Endothelial cell of umbilical vein (primary cell): ENCODE results near the gene SNN. TPM values are rescaled to one million over a fixed set of nuclear protein-coding genes. Genes with fewer than 3 reads are reported as not detected.

ENCODE experiments used
- BruUV-seq: library from RNA; stranded (reverse); fragments of 400-500 nt; replicated peaks from 2 replicates; lab custom pipeline; 2021; lab: Mats Ljungman, UMichigan
- CTCF ChIA-PET: fragments of 300-600, 350-600 bp; sonication (Branson Sonifier 250); formaldehyde crosslinking; loops from one replicate; lab custom pipeline; 2021; ENCODE audit warnings: antibody characterized with exemption, inconsistent platforms; lab: Charles Lee
- POLR2A ChIA-PET: fragments of 300-600, 350-600 bp; sonication (Branson Sonifier 250); formaldehyde crosslinking; loops from one replicate; lab custom pipeline; 2021; ENCODE audit warnings: antibody characterized with exemption, inconsistent platforms; lab: Charles Lee
- DNase-seq: peaks from one replicate; pipeline ENCODE4 v3.0.0-alpha.2; 2011; ENCODE audit warnings: low read depth, low spot score
- FAIRE-seq: peaks from 2 replicates; lab custom pipeline; 2011; peaks lifted over from hg19 to GRCh38; lab: Jason Lieb, UNC
- H2AFZ ChIP-seq: 2 replicates; pipeline ENCODE4 v1.6.0; 2012; ENCODE audit warnings: low read depth, low read length, control low read depth, inconsistent platforms
- H3K27ac ChIP-seq: 2 replicates; pipeline ENCODE4 v1.5.1; 2011; ENCODE audit warnings: low read depth, mild to moderate bottlenecking, control low read depth, low read length, moderate library complexity; ENCODE audit not compliant: insufficient read depth
- H3K27me3 ChIP-seq, 2 experiments: 2 replicates each; pipeline versions ENCODE4 v1.6.0 to v1.6.1; 2011; ENCODE audit warnings: low read length in 2 of 2, mixed read lengths in 1 of 2; ENCODE audit not compliant: control insufficient read depth in 2 of 2, insufficient read depth in 2 of 2
- H3K36me3 ChIP-seq, 2 experiments: 2 replicates in 1 of 2; 3 replicates in 1 of 2; pipeline ENCODE4 v1.5.1; 2011; ENCODE audit warnings: low read length in 2 of 2, mild to moderate bottlenecking in 1 of 2, moderate library complexity in 1 of 2; ENCODE audit not compliant: control insufficient read depth in 2 of 2, insufficient read depth in 2 of 2; ENCODE audit errors: extremely low read depth in 1 of 2
- H3K4me1 ChIP-seq: 3 replicates; pipeline ENCODE4 v1.5.1; 2011; ENCODE audit warnings: mild to moderate bottlenecking, low read length; ENCODE audit not compliant: control insufficient read depth, insufficient read depth; ENCODE audit errors: extremely low read depth
- H3K4me2 ChIP-seq: 2 replicates; pipeline ENCODE4 v1.6.1; 2011; ENCODE audit warnings: low read length, control low read depth, mixed read lengths; ENCODE audit not compliant: insufficient read depth
- H3K4me3 ChIP-seq, 3 experiments: fragments of 200-600 bp in 1 of 3; sonication (generic), shearing (Covaris generic) in 1 of 3; replicated peaks in 1 of 3; 2 replicates each; pipeline ENCODE4 v1.5.1; 2011 to 2016; ENCODE audit warnings: control low read depth in 3 of 3, low read length in 3 of 3, mild to moderate bottlenecking in 2 of 3, inconsistent platforms in 1 of 3, low read depth in 1 of 3, moderate library complexity in 1 of 3; ENCODE audit not compliant: insufficient read depth in 1 of 3
- H3K79me2 ChIP-seq: 2 replicates; pipeline ENCODE4 v1.6.0; 2012; ENCODE audit warnings: low read length, inconsistent platforms; ENCODE audit not compliant: control insufficient read depth, insufficient read depth
- H3K9ac ChIP-seq: replicated peaks from 2 replicates; pipeline ENCODE3; 2011; ENCODE audit warnings: low read length, control low read depth; ENCODE audit not compliant: insufficient read depth; ENCODE audit errors: extremely low read depth
- H3K9me1 ChIP-seq: replicated peaks from 3 replicates; pipeline ENCODE4 v1.6.0; 2011; ENCODE audit warnings: mild to moderate bottlenecking, low read length; ENCODE audit not compliant: control insufficient read depth, insufficient read depth; ENCODE audit errors: extremely low read depth
- H3K9me3 ChIP-seq: replicated peaks from 2 replicates; pipeline ENCODE4 v1.5.1; 2012; ENCODE audit warnings: low read length, inconsistent platforms; ENCODE audit not compliant: control insufficient read depth, insufficient read depth
- H4K20me1 ChIP-seq: replicated peaks from 2 replicates; pipeline ENCODE3; 2011; ENCODE audit warnings: mild to moderate bottlenecking, low read length; ENCODE audit not compliant: control insufficient read depth, insufficient read depth; ENCODE audit errors: extremely low read depth
- CTCF ChIP-seq, 2 donors: IDR thresholded peaks; 1 replicate in 1 of 2; 2 replicates in 1 of 2; pipeline ENCODE4 v1.5.1; 2011; ENCODE audit warnings: low read length in 2 of 2, mild to moderate bottlenecking in 2 of 2, moderate library complexity in 2 of 2, control low read depth in 1 of 2, inconsistent platforms in 1 of 2, low read depth in 1 of 2; ENCODE audit not compliant: insufficient read depth in 1 of 2; ENCODE audit errors: extremely low read depth in 1 of 2
- EZH2 ChIP-seq: IDR thresholded peaks from 2 replicates; pipeline ENCODE4 v1.6.1; 2012; ENCODE audit warnings: borderline replicate concordance, low read depth, mild to moderate bottlenecking, moderate library complexity, low read length, inconsistent platforms; ENCODE audit not compliant: severe bottlenecking
- FOS ChIP-seq: IDR thresholded peaks from 2 replicates; pipeline ENCODE4 v1.6.1; 2011; ENCODE audit warnings: mild to moderate bottlenecking, low read length, moderate library complexity, borderline replicate concordance; ENCODE audit not compliant: insufficient read depth
- GATA2 ChIP-seq: IDR thresholded peaks from 2 replicates; pipeline ENCODE4 v1.7.0; 2011; ENCODE audit warnings: low read depth, mild to moderate bottlenecking, moderate library complexity, mixed read lengths, low read length; ENCODE audit not compliant: insufficient read length, insufficient read depth
- JUN ChIP-seq: IDR thresholded peaks from 2 replicates; pipeline ENCODE4 v1.6.1; 2011; ENCODE audit warnings: borderline replicate concordance, low read depth; ENCODE audit not compliant: insufficient read length, insufficient read depth
- MAX ChIP-seq: IDR thresholded peaks from 2 replicates; pipeline ENCODE4 v1.6.1; 2011; ENCODE audit not compliant: insufficient read depth, insufficient read length
- MYC ChIP-seq: IDR thresholded peaks from one replicate; pipeline ENCODE4 v1.6.1; 2011; ENCODE audit warnings: mild to moderate bottlenecking, low read depth, low read length
- POLR2AphosphoS5 ChIP-seq: IDR thresholded peaks from 2 replicates; pipeline ENCODE4 v1.6.1; 2012; ENCODE audit warnings: low read depth, mild to moderate bottlenecking, control low read depth, low read length, moderate library complexity; ENCODE audit not compliant: insufficient read depth
- dilution Hi-C: fragments of 300-500 bp; cut with MboI; formaldehyde crosslinking; loops from one replicate; pipeline ENCODE4 v1.15.0; 2019; ENCODE audit warnings: low sequenced_read_pairs; ENCODE audit not compliant: extremely low pct_ligation_motif_present
- intact Hi-C: fragments of 100-400 bp; cut with micrococcal nuclease; formaldehyde crosslinking; loops from one replicate; pipeline ENCODE4 v1.10.0; 2022
- polyA plus RNA-seq, 4 experiments: library from polyadenylated mRNA; depleted of rRNA in 3 of 4; stranded (reverse) in 3 of 4; unstranded in 1 of 4; fragments of >200 nt; gene quantifications; 2 replicates each; pipeline versions ENCODE4 v1.2.1 to v1.2.3, GENCODE V29; 2011 to 2012; ENCODE audit warnings: missing spikeins in 1 of 4
- total RNA-seq: library from RNA; stranded (reverse); gene quantifications from 2 replicates; pipeline ENCODE4 v1.2.3, GENCODE V29; 2021

The SNN gene
- total and polyA plus RNA-seq, 2 donors (not counting 3 experiments of a cell fraction or from before 2014, with no cell fraction given) = 17.7 to 24.1 TPM

- H3K36me3 ChIP-seq = no peaks in the 10 kb centered on the region
- no peaks in the 10 kb centered on the region for H3K4me1 ChIP-seq
- ChIA-PET POLR2A (no interaction called here), CTCF (interaction anchor here (1.3 kb wide), 2 partner anchors 241 to 243 kb away, joined by 3 to 4 read pairs; no protein-coding TSS in a partner anchor)
- H3K4me3 ChIP-seq = no peak overlapping the region
- no peaks in the 10 kb centered on the region for H4K20me1 ChIP-seq
- no peaks in the 10 kb centered on the region for H3K79me2 ChIP-seq
- H2AFZ ChIP-seq = no peak overlapping the region
- H3K9me3 ChIP-seq = no peaks in the 10 kb centered on the region
- H3K27me3 ChIP-seq = no peaks in the 10 kb centered on the region
- no peak for TF ChIP-seq EZH2
- TF ChIP-seq JUN = no peak
- TF ChIP-seq MAX = no peak
- no peak for TF ChIP-seq FOS
- no peak for TF ChIP-seq MYC
- no peak for TF ChIP-seq GATA2
- TF ChIP-seq CTCF (IDR thresholded peaks at IDR 0.05; ENCODE audit: extremely low read depth in 1 of 2, insufficient read depth in 1 of 2, low read depth in 1 of 2, low read length in 2 of 2) = no peak
- no peak for TF ChIP-seq POLR2AphosphoS5
- dilution Hi-C loops (no loop called here), intact Hi-C loops (no loop called here)
- DNase-seq = no peak
- FAIRE-seq = no peak
- no peak overlapping the region for H3K4me2 ChIP-seq
- BruUV-seq = no TSS peak
- no peaks in the 10 kb centered on the region for H3K9me1 ChIP-seq
- H3K9ac ChIP-seq = no peak overlapping the region
- no peak overlapping the region for H3K27ac ChIP-seq
These were observed 19.0 kb upstream of the SNN start for GRCh38 chr16:11649276-11649675.
